KOPT-K1 (cell line): ENCODE measurements around the gene CATSPER1.

Experiments used
- H3K27ac ChIP-seq: fragments of 200-600 bp; sonication (generic); 2 replicates; pipeline ENCODE4 v1.5.1; 2016; ENCODE audit warnings: antibody characterized with exemption, mild to moderate bottlenecking, low read depth, low read length; ENCODE audit not compliant: poor library complexity, severe bottlenecking
- H3K36me3 ChIP-seq: fragments of 200-600 bp; sonication (generic); 2 replicates; pipeline ENCODE4 v1.5.1; 2017; ENCODE audit warnings: antibody characterized with exemption, mild to moderate bottlenecking, low read length, moderate library complexity; ENCODE audit not compliant: insufficient read depth
- H3K9me3 ChIP-seq: fragments of 200-600 bp; sonication (generic); 2 replicates; pipeline ENCODE4 v1.5.1; 2017; ENCODE audit warnings: antibody characterized with exemption, low read length, mild to moderate bottlenecking; ENCODE audit not compliant: insufficient read depth, poor library complexity, severe bottlenecking

The CATSPER1 gene

DNA sequence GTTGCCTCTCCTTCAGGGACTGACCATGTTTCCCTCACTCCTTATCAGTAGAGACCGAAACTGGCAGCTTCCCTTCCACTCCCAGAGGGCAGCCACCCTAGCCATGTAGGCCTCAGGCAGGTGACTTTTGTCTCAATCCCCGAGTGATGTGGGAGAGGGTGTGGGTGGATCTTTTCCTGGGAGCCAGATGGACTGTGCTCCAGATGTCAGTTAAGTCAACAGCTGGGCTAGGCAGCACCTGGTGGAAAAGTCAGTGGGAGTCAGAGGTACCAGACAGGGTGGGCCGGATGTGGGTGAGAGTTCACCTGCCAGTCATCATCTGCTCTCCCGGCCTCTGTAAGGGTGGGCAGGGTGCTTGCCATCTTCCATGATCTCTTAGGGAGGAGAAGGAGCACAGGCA is 22.1 kb downstream of the CATSPER1 start:
- no peaks in the 10 kb centered on the region for H3K9me3 ChIP-seq
- H3K27ac ChIP-seq: no peak overlapping the region
- H3K36me3 ChIP-seq: peaks cover 50% of the 10 kb centered on the region

DNA sequence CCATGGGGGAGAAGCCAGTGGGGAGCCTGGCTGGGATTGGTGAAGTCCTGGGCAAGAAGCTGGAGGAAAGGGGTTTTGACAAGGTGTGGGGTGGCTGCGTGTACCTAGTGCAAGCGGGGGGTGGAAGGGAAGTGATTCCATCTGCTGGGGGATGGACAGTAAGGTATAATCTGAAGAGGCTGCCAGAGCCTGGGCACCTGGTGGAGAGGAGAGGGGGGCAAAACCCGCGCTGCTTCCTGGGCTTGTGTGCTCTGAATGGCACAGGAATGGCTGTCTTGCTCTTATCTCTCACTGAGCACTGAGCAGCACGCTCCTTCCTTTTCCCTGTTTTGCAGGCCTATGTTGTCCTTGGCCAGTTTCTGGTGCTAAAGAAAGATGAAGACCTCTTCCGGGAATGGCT is 23.0 kb downstream of the CATSPER1 start:
- H3K9me3 ChIP-seq: no peaks in the 10 kb centered on the region
- peak overlapping the region; percentile 87 for H3K27ac ChIP-seq
- peaks cover 59% of the 10 kb centered on the region for H3K36me3 ChIP-seq

DNA sequence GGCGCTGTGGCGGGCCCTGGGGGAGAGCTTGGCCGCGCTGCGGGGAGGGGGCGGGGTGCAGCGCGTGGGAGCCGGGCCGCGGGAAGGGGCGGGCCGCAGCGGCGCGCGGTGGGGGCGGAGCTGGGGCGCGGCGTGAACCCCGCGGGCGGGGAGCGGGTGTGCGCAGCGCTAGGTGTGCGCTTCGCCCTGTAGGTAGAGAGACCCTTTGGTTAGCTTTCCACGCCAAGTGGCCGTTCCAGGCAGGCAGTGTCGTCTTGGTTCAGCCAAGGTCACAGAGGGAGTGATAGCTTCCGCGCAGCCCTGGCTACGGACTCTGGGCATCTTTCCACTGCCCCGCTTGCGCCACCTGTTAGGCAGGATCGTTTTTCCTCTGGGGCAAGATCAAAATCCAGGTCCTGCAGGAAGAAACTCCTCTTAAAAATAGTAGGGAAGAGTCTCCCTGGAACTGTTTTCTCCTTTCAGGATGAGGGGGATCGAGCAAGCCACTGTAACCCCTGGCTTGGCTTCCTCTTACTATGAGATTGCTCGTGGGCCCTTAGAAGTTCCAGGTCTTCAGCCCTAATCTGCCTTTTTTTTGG is 23.5 kb downstream of the CATSPER1 start:
- no peaks in the 10 kb centered on the region for H3K9me3 ChIP-seq
- peak overlapping the region; percentile 87 for H3K27ac ChIP-seq
- H3K36me3 ChIP-seq: peaks cover 65% of the 10 kb centered on the region

DNA sequence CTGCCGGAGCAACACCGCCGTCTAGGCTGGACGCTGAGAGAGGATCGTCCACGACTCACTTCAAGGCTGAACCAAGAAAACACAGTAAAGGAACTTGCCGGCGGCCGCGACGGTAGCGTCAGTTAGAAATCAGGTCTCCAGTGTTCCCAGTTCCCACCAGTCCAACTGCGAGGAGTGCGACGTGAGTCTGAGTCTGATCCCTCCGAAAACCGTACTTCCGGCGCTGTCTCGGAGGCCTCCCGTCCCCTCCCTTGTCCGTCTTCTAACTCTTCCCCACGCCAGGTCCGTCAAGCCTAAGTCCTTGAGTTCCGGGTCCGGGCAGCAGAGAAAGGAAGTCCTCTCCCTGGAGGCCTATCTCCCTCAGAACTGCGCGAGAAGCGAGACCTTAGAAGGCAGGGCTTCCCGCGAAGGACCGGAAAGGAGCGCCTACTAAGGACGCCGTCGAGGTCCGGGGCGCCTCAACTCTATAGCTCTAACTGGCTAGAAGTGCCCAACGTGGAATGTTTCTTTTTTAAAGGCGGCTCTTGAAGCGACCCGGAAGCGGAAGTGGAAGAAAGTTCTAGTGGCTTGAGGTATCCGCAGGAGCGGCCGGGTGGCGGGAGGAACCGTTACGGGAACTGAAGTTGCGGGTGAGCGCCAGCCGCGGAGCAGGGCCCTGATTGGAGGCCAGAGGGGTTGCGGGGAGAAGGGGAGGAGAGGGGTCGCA is 24.2 kb downstream of the CATSPER1 start, which contains the start of the genes BANF1 and EIF1AD:
BANF1 (plus strand) TSS at position 562 of the 706 bp plus-strand sequence. CDS start 748 bp downstream, outside the sequence.
EIF1AD (minus strand) TSS at position 216 of the 706 bp plus-strand sequence. CDS start 1,768 bp downstream, outside the sequence.
- Histone ChIP-seq H3K36me3 (peaks cover 71% of the 10 kb centered on the region), H3K9me3 (no peaks in the 10 kb centered on the region), H3K27ac (peak within 1 kb of the TSS; percentile 87)

DNA sequence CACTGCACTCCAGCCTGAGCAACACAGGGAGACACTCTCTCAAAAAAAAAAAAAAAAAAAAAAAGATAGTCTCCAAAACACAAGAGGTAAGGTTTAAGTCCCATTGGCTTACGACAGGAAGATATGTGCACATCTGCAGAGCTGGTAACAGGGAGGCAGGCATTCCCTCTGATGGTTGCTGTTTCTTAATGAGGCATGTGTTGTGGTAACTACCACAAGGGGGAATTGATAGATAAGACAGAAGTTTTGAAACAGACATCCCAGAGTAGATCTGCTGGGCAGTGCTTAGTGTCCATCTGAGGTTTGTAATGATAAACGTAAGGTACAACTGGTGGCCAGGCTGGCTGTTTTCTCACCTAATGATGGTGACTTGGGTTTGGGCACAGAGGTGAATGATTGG is 29.0 kb downstream of the CATSPER1 start:
- Histone ChIP-seq H3K36me3 (peaks cover 66% of the 10 kb centered on the region), H3K9me3 (no peaks in the 10 kb centered on the region)

DNA sequence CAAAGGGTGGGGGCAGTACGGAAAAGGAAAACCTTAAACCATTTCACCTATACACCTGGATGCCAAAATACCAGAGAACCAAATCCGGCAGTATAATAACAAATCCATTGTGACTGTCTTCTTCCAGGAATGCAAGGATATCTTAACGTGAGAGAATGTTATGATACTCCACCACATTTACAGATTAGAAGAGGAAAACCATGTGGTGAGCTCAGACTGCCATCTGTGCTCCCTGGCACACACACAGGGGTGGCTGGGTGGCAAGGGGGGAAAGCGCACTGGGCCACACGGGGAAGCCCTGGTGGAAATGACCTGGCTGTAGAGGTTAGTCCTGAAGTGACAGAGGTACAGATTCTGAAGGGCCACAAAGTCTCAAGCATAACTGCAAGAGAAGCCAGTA is 34.2 kb downstream of the CATSPER1 start:
- no peaks in the 10 kb centered on the region for H3K9me3 ChIP-seq
- peaks cover 52% of the 10 kb centered on the region for H3K36me3 ChIP-seq
- H3K27ac ChIP-seq: no peak overlapping the region

More for the DNA sequence above, 29.0 kb downstream of the CATSPER1 start:
- no peak overlapping the region for H3K27ac ChIP-seq

DNA sequence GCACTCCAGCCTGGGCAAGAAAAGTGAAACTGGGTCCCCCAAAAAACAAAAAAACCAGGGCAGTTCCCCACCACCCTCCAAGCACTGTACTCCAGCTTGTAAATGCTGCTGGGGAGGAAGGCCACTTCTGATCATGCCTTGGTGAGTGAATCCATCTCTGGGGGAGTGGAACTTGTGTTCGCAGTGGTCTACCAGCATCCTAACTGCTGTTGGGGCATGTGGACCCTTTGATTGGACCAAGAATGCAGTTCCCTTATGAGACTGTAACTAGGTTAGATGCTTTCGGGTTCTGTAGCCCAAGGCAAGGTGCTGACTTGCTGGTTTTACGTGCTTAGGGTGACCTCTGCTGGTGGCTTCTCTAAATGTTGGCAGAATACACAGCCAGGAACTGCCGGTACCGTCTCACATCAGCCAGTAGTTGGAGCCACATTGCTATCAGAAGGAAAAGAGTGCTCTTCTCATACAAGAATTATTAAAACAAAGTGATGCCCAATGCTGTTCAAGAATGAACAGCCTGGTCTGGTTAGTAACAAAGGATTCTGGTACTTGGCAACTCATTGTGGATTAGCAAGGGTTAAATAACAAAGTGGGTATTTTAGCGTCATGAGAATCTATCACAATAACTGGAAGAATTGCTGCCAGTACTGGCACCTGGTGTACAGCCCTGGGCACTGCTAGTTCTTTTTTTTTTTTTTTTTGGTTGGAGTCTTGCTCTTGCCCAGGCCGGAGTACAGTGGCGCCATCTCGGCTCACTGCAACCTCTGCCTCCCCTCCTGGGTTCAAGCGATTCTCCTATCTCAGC is 37.3 kb downstream of the CATSPER1 start:
- H3K27ac ChIP-seq: no peak overlapping the region
- peaks cover 24% of the 10 kb centered on the region; the same call in 1 of the 2 replicates for H3K36me3 ChIP-seq
- no peaks in the 10 kb centered on the region for H3K9me3 ChIP-seq

DNA sequence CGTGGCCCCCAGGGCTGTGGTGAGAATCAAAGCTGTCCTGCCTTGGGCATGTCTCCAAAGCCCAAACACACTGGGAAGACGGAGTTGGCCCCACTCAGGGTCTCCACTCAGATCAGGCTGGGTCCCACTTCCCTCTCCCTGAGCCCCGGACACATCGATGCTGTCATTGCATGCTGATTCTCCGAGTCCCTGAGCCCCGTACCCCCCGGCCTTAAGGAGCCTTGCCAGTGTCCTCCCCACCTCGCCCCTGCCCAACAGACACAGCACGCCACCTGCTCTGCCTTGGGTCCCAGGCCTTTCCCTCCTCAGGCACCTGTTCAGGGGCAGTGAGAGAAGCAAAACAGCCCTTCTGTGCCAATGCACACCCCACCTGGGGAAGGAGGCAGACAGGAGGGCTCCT is 38.9 kb downstream of the CATSPER1 start:
- Histone ChIP-seq H3K27ac (no peak overlapping the region), H3K36me3 (peaks cover 22% of the 10 kb centered on the region; the same call in 1 of the 2 replicates), H3K9me3 (no peaks in the 10 kb centered on the region)

DNA sequence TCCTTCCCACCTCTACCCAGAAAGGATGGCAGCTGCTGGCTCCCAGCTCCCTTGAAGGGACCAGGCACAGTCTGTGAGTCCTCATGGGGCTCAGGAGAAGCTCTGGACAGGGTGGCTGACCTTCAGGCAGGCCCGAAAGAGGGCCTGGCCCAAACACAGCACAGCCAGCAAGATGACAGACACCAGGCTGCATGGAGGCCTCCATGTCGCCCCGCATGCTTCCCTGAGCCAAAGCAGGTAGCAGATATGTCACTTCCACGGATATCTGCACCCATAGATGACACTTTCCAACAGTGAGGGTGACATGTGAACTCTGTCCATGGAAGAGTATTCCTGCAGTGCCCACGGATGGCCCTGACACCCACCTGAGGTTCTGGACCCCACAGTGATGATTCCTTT is 42.7 kb downstream of the CATSPER1 start:
- peaks cover 18% of the 10 kb centered on the region for H3K36me3 ChIP-seq
- no peak overlapping the region for H3K27ac ChIP-seq
- H3K9me3 ChIP-seq: no peaks in the 10 kb centered on the region

DNA sequence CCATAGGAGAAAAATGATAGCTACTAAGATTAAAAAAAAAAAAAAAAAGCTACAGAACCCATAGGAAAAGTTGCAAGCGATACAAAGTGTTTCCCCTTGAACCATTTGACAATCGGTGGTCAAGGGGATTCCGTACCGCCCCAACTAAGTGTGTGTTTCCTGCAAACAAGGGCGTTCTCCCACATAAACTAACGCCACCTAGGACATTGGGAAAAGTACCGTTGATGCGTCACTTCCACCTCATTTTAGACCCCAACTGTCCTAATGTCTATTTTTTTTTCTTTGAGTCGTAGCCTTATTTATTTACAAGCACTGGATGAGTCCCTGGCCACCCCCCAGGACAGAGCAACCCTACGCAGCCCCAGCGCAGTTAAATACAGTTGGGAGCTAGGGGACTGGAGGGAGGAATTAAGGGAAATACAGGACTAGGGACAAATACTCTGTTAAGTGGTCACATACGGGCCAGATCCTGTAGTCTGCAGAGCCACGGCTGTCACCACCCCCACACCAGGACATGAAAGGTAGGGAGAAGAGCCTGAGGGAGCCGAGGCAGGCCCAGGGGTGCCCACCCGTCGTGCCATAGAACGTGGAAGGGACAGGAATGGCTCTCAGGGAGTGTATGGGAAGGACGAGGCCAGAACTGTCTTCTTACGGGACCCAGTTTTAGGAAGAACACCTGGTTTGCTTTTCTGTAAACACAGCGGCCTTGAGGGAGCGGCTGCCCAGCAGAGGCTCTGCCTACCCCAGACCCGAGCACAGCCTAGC is 43.3 kb downstream of the CATSPER1 start:
- peaks cover 24% of the 10 kb centered on the region for H3K36me3 ChIP-seq
- H3K27ac ChIP-seq: no peak overlapping the region
- no peaks in the 10 kb centered on the region for H3K9me3 ChIP-seq

DNA sequence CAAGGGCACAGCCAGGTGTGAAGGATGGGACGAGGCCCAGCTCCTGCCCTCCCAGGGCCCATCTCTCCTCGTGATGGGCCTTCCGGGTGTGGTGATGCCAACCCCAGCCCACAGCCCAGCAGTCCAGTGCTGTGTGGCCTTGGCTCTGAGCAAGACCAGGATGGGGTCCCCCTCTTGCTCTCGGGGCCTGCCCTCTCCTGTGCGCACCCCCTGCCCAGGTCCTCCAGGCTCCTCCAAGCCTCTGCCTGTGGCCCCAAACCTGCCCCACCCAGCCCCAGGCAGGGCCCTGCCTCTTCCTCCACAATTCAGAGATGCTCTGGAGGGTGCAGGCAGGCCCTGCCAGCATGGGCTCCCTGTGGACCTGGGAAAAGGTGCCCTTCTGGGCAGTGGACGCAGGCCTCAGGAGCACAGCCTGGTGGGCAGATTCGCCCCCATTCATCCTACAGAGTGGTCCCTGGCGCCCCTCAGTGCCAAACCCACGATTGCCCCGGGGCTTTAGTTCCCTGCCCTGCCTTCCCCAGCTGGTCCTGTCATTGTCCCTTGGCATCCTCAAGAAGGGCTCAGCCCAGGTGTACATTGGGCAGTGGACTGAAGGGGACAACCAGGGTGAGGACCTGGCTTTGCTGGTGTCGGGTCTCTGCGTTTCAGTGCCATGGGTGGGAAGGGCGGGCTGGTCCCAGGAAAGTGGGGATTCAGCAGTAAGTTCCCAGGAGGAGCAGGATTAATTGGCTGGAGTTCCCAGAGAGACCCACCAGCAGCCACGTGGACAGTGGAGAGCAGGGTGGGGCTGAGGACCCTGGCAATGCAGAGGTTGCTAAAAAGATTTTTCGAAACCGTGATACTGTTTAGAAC is 44.1 kb downstream of the CATSPER1 start:
- H3K36me3 ChIP-seq: peaks cover 32% of the 10 kb centered on the region
- no peak overlapping the region for H3K27ac ChIP-seq
- no peaks in the 10 kb centered on the region for H3K9me3 ChIP-seq

DNA sequence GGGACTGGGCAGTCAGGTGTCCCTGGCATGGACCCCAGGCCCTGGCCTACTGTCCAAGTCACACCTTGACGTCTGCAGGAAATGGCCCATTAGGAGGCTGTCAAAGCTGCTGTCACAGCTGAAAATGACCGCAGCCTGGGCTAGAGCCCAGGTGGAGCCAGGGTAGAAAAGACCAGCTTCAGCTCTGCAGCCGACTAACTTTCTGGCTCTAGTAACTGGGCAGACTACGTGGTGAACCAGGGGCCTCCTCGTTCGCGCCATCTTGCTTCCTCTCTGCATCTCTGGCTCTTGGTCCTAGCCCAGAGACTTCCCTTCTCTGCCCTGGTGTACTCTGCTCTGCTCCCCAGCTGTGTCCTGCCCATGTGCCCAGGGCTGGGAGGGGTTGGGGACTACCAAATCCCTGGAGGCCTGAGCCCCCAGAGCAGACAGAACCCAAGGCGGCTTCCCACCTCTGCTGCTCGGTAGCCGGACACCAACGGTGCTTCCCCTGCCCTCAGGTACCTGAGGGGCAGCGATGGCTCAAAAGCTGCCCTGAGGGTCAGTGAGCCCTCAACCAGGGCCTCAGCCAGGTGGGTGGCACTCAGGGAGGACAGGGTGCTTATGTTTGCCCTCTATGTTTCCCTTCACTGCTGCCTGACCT is 45.1 kb downstream of the CATSPER1 start:
- Histone ChIP-seq H3K27ac (no peak overlapping the region), H3K36me3 (peaks cover 41% of the 10 kb centered on the region), H3K9me3 (no peaks in the 10 kb centered on the region)

DNA sequence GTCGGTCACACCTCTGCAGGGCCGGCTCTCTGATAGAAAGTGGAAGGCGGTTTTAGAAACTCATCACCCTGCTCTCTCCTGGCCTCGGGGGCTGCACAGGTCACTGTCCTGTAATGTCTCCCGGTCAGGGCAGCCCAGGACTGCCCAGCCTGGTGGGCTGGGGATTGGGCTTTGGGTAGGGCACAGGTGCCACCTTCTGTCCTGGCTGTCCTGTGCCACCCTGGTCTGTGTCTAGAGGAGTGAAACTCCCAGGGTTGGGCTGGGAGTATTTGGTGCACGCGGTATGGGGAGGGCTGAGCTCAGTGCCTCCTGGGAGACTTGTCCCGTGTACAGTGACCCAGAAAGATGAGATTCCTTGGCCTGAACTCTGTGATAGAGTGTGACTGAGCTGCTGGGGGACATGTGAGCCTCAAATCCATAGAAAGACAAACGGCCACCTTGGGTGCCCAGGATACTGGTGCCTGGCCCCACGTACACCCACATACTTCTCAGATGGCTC is 47.0 kb downstream of the CATSPER1 start:
- H3K36me3 ChIP-seq: peaks cover 49% of the 10 kb centered on the region
- no peak overlapping the region for H3K27ac ChIP-seq
- no peaks in the 10 kb centered on the region for H3K9me3 ChIP-seq
